Peyer's patch (tissue), 4 donors: Measurements from ENCODE around the gene TULP4. TPM values are rescaled to one million over a fixed set of nuclear protein-coding genes. Genes with fewer than 3 reads are reported as not detected.

Experiments used
- DNase-seq, 3 donors: peaks; one replicate each; pipeline ENCODE4 v3.0.0-alpha.2; 2017 to 2019
- H3K27ac ChIP-seq, 4 donors: fragments of 200-600 bp; sonication (generic); one replicate each; pipeline ENCODE4 v1.5.1; 2016 to 2019
- H3K27me3 ChIP-seq, 2 donors: fragments of 200-600 bp; sonication (generic); one replicate each; pipeline ENCODE4 v1.5.1; 2019
- H3K36me3 ChIP-seq, 3 donors: fragments of 200-600 bp; sonication (generic); one replicate each; pipeline ENCODE4 v1.5.1; 2016 to 2019
- H3K4me1 ChIP-seq, 4 donors: fragments of 200-600 bp; sonication (generic); one replicate each; pipeline ENCODE4 v1.5.1; 2016 to 2019
- H3K4me3 ChIP-seq, 4 donors: fragments of 200-600 bp; sonication (generic); 1 replicate in 3 of 4; 2 replicates in 1 of 4; pipeline ENCODE4 v1.5.1; 2016 to 2019; ENCODE audit warnings: mild to moderate bottlenecking in 1 of 4
- H3K9me3 ChIP-seq, 4 donors: fragments of 200-600 bp; sonication (generic); one replicate each; pipeline ENCODE4 v1.5.1; 2016 to 2019; ENCODE audit warnings: mild to moderate bottlenecking in 1 of 4
- POLR2A ChIP-seq, 2 donors: fragments of 450-650 bp; IDR thresholded peaks; one replicate each; pipeline ENCODE4 v1.5.1; 2017; ENCODE audit warnings: antibody characterized with exemption in 2 of 2, mild to moderate bottlenecking in 2 of 2, moderate library complexity in 2 of 2
- total RNA-seq, 4 donors: library from RNA; depleted of rRNA; stranded (reverse); fragments of >200 nt; gene quantifications; one replicate each; pipeline ENCODE4 v1.1.0, GENCODE V29; 2016
- TF ChIP-seq, protein P1 (sequence below), 6 experiments: fragments of 450-650 bp in 4 of 6; fragments of 200-600 bp in 2 of 6; sonication (generic) in 1 of 6; IDR thresholded peaks; one replicate each; pipeline ENCODE4 v1.5.1; 2017 to 2019; ENCODE audit warnings: antibody characterized with exemption in 6 of 6, mild to moderate bottlenecking in 3 of 6, moderate library complexity in 1 of 6

TULP4 gene
- total RNA-seq, 4 donors from 2014 or later: 197 to 268 (median 206) TPM

DNA sequence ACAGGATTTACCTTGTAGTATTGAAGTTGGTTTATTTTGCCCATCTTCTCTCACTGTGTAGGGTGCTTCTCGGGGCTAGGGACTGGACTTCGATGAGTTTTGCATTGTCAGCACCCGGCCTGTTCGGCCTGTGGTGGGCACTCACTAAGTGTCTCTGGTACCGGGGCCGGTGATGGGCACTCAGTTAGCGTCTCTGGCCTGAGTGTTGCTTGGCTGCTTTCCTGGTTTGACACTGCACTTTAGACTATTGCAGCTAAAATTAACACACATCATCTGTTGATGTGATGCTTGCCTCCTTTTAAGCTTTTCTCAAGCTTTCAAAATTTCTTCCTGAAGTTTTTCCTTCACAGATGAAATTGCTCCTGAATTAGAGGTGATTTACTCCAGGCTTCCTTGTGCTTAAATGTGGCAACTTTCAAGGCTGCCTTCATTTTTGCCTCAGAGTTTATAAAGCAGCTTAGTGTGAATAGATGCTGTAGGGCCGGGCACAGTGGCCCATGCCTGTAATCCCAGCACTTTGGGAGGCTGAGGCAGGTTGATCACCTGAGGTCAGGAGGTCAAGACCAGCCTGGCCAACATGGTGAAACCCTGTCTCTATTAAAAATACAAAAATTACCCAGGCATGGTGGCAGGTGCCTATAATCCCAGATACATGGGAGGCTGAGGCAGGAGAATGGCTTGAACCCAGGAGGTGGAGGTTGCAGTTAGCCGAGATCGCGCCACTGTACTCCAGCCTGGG, 41.7 kb upstream of the TULP4 start:
- no peaks in the 10 kb centered on the region for H3K27me3 ChIP-seq
- no peaks in the 10 kb centered on the region for H3K4me1 ChIP-seq
- H3K4me3 ChIP-seq: no peak overlapping the region
- TF ChIP-seq POLR2A (IDR thresholded peaks at IDR 0.05): no peak
- TF ChIP-seq, protein P1, sequence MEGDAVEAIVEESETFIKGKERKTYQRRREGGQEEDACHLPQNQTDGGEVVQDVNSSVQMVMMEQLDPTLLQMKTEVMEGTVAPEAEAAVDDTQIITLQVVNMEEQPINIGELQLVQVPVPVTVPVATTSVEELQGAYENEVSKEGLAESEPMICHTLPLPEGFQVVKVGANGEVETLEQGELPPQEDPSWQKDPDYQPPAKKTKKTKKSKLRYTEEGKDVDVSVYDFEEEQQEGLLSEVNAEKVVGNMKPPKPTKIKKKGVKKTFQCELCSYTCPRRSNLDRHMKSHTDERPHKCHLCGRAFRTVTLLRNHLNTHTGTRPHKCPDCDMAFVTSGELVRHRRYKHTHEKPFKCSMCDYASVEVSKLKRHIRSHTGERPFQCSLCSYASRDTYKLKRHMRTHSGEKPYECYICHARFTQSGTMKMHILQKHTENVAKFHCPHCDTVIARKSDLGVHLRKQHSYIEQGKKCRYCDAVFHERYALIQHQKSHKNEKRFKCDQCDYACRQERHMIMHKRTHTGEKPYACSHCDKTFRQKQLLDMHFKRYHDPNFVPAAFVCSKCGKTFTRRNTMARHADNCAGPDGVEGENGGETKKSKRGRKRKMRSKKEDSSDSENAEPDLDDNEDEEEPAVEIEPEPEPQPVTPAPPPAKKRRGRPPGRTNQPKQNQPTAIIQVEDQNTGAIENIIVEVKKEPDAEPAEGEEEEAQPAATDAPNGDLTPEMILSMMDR (IDR thresholded peaks at IDR 0.05): no peak
- no peak for DNase-seq
- H3K9me3 ChIP-seq: no peaks in the 10 kb centered on the region
- H3K36me3 ChIP-seq: no peaks in the 10 kb centered on the region
- peak overlapping the region in 1 of 4 donors; percentile 39 for H3K27ac ChIP-seq

DNA sequence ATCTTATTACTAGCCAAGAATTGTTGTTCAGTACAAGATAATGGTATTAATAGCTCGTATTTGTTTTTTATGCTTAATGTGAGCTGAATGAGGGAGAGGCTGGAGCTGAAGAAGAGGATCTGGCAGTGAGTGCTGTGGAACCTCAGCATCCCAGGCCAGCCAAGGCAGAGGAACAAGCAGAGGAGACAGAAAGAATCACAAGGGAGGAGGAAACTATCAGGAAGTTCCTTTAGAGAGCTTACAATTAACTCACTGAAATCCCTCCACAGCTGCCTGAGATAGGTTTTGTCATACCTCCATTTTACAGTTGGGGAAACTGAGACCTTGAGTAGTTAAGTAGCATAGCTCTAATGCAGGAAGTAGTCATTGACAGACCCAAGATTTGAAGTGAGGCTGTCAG, 39.9 kb upstream of the TULP4 start:
- Histone ChIP-seq H3K4me1 (no peaks in the 10 kb centered on the region), H3K27ac (no peak overlapping the region), H3K4me3 (no peak overlapping the region), H3K27me3 (no peaks in the 10 kb centered on the region), H3K9me3 (no peaks in the 10 kb centered on the region), H3K36me3 (no peaks in the 10 kb centered on the region)
- TF ChIP-seq, protein P1 (IDR thresholded peaks at IDR 0.05): no peak
- TF ChIP-seq POLR2A (IDR thresholded peaks at IDR 0.05): no peak
- DNase-seq: no peak

DNA sequence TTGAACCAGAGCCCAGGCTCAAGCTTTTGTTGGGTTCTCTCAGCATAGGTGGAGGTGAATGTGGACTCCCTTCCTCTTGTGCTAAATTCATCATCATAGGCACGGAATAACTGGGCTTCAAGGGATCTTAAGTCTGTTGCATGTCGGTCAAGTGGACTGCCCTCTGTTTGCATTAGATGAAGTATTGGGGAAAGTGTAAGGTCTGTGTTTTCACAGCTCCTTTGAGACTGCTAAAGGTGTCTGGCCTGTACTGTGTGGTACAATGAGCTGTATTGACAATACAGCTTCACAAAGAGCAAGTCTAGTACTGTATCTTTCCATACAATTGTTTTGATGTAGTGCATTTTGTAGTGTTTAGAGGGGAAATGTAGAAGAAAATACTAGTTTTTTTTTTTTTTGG, 34.3 kb upstream of the TULP4 start:
- no peaks in the 10 kb centered on the region for H3K4me1 ChIP-seq
- no peak for DNase-seq
- TF ChIP-seq POLR2A (IDR thresholded peaks at IDR 0.05): no peak
- TF ChIP-seq, protein P1 (IDR thresholded peaks at IDR 0.05): no peak
- no peaks in the 10 kb centered on the region for H3K27me3 ChIP-seq
- H3K36me3 ChIP-seq: no peaks in the 10 kb centered on the region
- H3K27ac ChIP-seq: no peak overlapping the region
- no peak overlapping the region for H3K4me3 ChIP-seq
- no peaks in the 10 kb centered on the region for H3K9me3 ChIP-seq

DNA sequence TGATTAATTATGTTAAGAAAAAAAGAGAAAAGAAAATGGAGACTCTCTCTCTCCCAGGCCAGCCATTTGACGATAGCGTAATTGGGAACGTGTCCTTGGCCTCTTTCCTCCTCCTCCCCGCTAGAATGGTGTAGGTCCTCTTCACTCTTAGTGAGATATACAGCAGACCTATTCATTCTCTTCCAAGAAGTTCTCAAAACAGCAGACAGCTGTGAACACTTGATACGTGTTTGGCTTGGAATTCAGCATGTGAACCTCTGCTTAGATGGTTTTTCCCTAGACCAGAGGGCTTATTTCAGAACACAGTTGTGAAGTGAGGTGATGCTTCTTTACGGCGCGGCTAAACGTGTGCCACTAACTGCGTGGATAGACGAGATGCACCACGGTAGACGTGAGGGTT, 32.6 kb upstream of the TULP4 start:
- Histone ChIP-seq H3K27ac (peak overlapping the region in 1 of 4 donors; percentile 10), H3K4me1 (peaks cover 0 to 10% (median 0%) of the 10 kb centered on the region in 4 donors), H3K4me3 (no peak overlapping the region), H3K27me3 (no peaks in the 10 kb centered on the region), H3K36me3 (no peaks in the 10 kb centered on the region), H3K9me3 (no peaks in the 10 kb centered on the region)
- no peak for DNase-seq
- TF ChIP-seq, protein P1 (IDR thresholded peaks at IDR 0.05): no peak
- TF ChIP-seq POLR2A (IDR thresholded peaks at IDR 0.05): no peak

DNA sequence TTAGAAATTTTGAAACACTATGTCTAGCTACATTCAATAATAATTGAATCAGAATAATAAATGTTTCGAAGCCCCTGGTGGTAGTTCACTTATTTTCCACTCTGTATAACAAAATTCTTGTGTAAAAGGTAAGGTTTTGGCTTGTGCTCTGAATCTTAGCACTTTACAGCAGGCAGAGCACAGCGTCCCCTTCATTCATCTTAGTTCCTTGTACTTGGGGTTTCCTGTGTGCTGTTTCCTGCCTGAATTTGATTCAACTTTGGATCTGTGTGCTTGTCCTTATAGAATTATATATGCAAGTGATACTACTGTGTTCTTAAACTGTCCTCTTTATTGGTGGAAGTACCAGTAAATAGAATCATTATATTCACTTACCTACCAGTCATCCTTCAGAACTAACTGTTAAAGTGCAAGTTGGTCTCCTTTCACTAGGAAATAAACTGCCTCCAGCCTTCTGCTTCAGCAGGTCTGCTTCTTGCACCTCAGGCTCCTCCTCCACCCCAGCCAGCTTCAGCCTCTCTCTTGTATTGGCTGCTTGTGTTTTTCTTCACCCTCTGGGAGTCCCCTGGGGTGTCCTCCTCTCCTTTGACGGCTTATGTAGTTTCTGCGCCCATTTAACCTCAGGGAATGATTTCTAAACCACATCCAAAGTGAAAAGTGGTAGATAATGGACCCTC, 28.8 kb upstream of the TULP4 start:
- TF ChIP-seq, protein P1 (IDR thresholded peaks at IDR 0.05): no peak
- no peak for TF ChIP-seq POLR2A (IDR thresholded peaks at IDR 0.05)
- H3K36me3 ChIP-seq: no peaks in the 10 kb centered on the region
- DNase-seq: no peak
- H3K4me3 ChIP-seq: no peak overlapping the region
- H3K4me1 ChIP-seq: peaks cover 0 to 36% (median 4%) of the 10 kb centered on the region in 4 donors
- no peaks in the 10 kb centered on the region for H3K27me3 ChIP-seq
- H3K27ac ChIP-seq: peak overlapping the region in 3 of 4 donors; percentile 15 to 71 (median 53)
- H3K9me3 ChIP-seq: no peaks in the 10 kb centered on the region
